Measurements from ENCODE around the gene ADGRB3. TPM values are rescaled to one million over a fixed set of nuclear protein-coding genes. Genes with fewer than 3 reads are reported as not detected.

ADGRB3 gene
- total and polyA plus RNA-seq, 4 donors: 0.47 to 24.6 (median 1.9) TPM

GRCh38 chr6:68635706-68636513 lies 828 bp downstream of the ADGRB3 start:
- no peak for TF ChIP-seq CTCF (IDR thresholded peaks at IDR 0.05; ENCODE audit: control extremely low read depth, extremely low read depth)
- Histone ChIP-seq H3K9me3 (ENCODE audit: control insufficient read depth in 4 of 4, insufficient read depth in 3 of 4, low read length in 3 of 4) (no peaks in the 10 kb centered on the region), H3K4me3 (peak overlapping the region; percentile 55), H3K27me3 (ENCODE audit: control insufficient read depth in 3 of 3, insufficient read depth in 3 of 3, low read length in 2 of 3) (peaks cover 0 to 4% (median 3%) of the 10 kb centered on the region in 3 donors), H3K27ac (ENCODE audit: low read depth in 1 of 2, low read length in 1 of 2) (peak overlapping the region; percentile 30 to 35), H3K9ac (ENCODE audit: insufficient read depth in 1 of 2, low read length in 2 of 2) (peak overlapping the region; percentile 50 to 93), H3K4me1 (ENCODE audit: control insufficient read depth in 5 of 5, insufficient read depth in 5 of 5, low read length in 5 of 5) (peaks cover 0 to 32% (median 0%) of the 10 kb centered on the region in 5 donors), H3K36me3 (ENCODE audit: control insufficient read depth in 4 of 4, insufficient read depth in 4 of 4, low read length in 4 of 4) (peaks cover 0 to 3% (median 0%) of the 10 kb centered on the region in 4 donors)
- peak; percentile 66 to 86 (median 80) for DNase-seq
- 1 to 2% methylated on average over 24 of the region's 24 CpGs for WGBS, 2 donors
- ATAC-seq (ENCODE audit: insufficient read depth, low FRiP score): no peak

GRCh38 chr6:68636666-68637065 lies 1.6 kb downstream of the ADGRB3 start:
- ATAC-seq (ENCODE audit: insufficient read depth, low FRiP score): no peak
- DNase-seq: no peak
- no peak overlapping the region for H3K4me3 ChIP-seq
- H3K27me3 ChIP-seq (ENCODE audit: control insufficient read depth in 3 of 3, insufficient read depth in 3 of 3, low read length in 2 of 3): peaks cover 0 to 4% (median 3%) of the 10 kb centered on the region in 3 donors
- peak overlapping the region in 1 of 2 donors; percentile 93 for H3K9ac ChIP-seq (ENCODE audit: insufficient read depth in 1 of 2, low read length in 2 of 2)
- H3K4me1 ChIP-seq (ENCODE audit: control insufficient read depth in 5 of 5, insufficient read depth in 5 of 5, low read length in 5 of 5): peaks cover 0 to 38% (median 0%) of the 10 kb centered on the region in 5 donors
- no peak for TF ChIP-seq CTCF (IDR thresholded peaks at IDR 0.05; ENCODE audit: control extremely low read depth, extremely low read depth)
- 50 to 61% methylated on average over 5 of the region's 5 CpGs for WGBS, 2 donors
- H3K9me3 ChIP-seq (ENCODE audit: control insufficient read depth in 4 of 4, insufficient read depth in 3 of 4, low read length in 3 of 4): no peaks in the 10 kb centered on the region
- H3K27ac ChIP-seq (ENCODE audit: low read depth in 1 of 2, low read length in 1 of 2): no peak overlapping the region
- H3K36me3 ChIP-seq (ENCODE audit: control insufficient read depth in 4 of 4, insufficient read depth in 4 of 4, low read length in 4 of 4): peaks cover 0 to 3% (median 0%) of the 10 kb centered on the region in 4 donors

GRCh38 chr6:68637071-68637470 lies 2.0 kb downstream of the ADGRB3 start:
- Histone ChIP-seq H3K4me3 (no peak overlapping the region), H3K36me3 (ENCODE audit: control insufficient read depth in 4 of 4, insufficient read depth in 4 of 4, low read length in 4 of 4) (peaks cover 0 to 3% (median 0%) of the 10 kb centered on the region in 4 donors), H3K27ac (ENCODE audit: low read depth in 1 of 2, low read length in 1 of 2) (no peak overlapping the region), H3K9ac (ENCODE audit: insufficient read depth in 1 of 2, low read length in 2 of 2) (peak overlapping the region in 1 of 2 donors; percentile 93), H3K27me3 (ENCODE audit: control insufficient read depth in 3 of 3, insufficient read depth in 3 of 3, low read length in 2 of 3) (peaks cover 0 to 4% (median 3%) of the 10 kb centered on the region in 3 donors), H3K9me3 (ENCODE audit: control insufficient read depth in 4 of 4, insufficient read depth in 3 of 4, low read length in 3 of 4) (no peaks in the 10 kb centered on the region), H3K4me1 (ENCODE audit: control insufficient read depth in 5 of 5, insufficient read depth in 5 of 5, low read length in 5 of 5) (peaks cover 0 to 41% (median 0%) of the 10 kb centered on the region in 5 donors)
- no peak for ATAC-seq (ENCODE audit: insufficient read depth, low FRiP score)
- no peak for TF ChIP-seq CTCF (IDR thresholded peaks at IDR 0.05; ENCODE audit: control extremely low read depth, extremely low read depth)
- WGBS, 2 donors: 21 to 59% methylated on average over 2 of the region's 2 CpGs
- DNase-seq: no peak
